Activated CD4-positive, alpha-beta memory T cell treated with anti-CD3 and anti-CD28 coated beads for 36 hours (primary cell): ENCODE data around the gene ACSBG1. TPM values are rescaled to one million over a fixed set of nuclear protein-coding genes. Genes with fewer than 3 reads are reported as not detected.
A peak's percentile ranks its signal among the peaks of the same experiment; 100 is the strongest.

Experiments
- CTCF ChIA-PET: fragments of 350-600 bp; sonication (Branson Sonifier 250); formaldehyde crosslinking; loops from one replicate; lab custom pipeline; 2021; ENCODE audit warnings: antibody characterized with exemption, inconsistent platforms; lab: Charles Lee
- POLR2A ChIA-PET: fragments of 350-600 bp; sonication (Branson Sonifier 250); formaldehyde crosslinking; loops from one replicate; lab custom pipeline; 2021; ENCODE audit warnings: antibody characterized with exemption; lab: Charles Lee
- DNase-seq: peaks from one replicate; pipeline ENCODE4 v3.0.0-alpha.2; 2020
- H3K27ac Mint-ChIP-seq: one replicate; pipeline ENCODE4 v1.8.0; 2021; ENCODE audit warnings: mixed read lengths
- H3K27me3 Mint-ChIP-seq: one replicate; pipeline ENCODE4 v1.8.0; 2021; ENCODE audit warnings: mixed read lengths
- H3K36me3 Mint-ChIP-seq: one replicate; pipeline ENCODE4 v1.8.0; 2021; ENCODE audit warnings: mixed read lengths
- H3K4me1 Mint-ChIP-seq: one replicate; pipeline ENCODE4 v1.8.0; 2021; ENCODE audit warnings: low read depth, mixed read lengths
- H3K4me3 Mint-ChIP-seq: one replicate; pipeline ENCODE4 v1.8.0; 2021; ENCODE audit warnings: mild to moderate bottlenecking, mixed read lengths
- H3K9me3 Mint-ChIP-seq: one replicate; pipeline ENCODE4 v1.8.0; 2021; ENCODE audit warnings: mixed read lengths
- intact Hi-C: fragments of 100-400 bp; cut with micrococcal nuclease; formaldehyde crosslinking; loops from one replicate; pipeline ENCODE4 v1.15.1; 2023
- total RNA-seq, 2 experiments: library from RNA; stranded (reverse); gene quantifications; one replicate each; pipeline ENCODE4 v1.2.3, GENCODE V29; 2021

The ACSBG1 gene
- total RNA-seq, 2 experiments from 2014 or later = 0.26 TPM; not detected in 1

DNA sequence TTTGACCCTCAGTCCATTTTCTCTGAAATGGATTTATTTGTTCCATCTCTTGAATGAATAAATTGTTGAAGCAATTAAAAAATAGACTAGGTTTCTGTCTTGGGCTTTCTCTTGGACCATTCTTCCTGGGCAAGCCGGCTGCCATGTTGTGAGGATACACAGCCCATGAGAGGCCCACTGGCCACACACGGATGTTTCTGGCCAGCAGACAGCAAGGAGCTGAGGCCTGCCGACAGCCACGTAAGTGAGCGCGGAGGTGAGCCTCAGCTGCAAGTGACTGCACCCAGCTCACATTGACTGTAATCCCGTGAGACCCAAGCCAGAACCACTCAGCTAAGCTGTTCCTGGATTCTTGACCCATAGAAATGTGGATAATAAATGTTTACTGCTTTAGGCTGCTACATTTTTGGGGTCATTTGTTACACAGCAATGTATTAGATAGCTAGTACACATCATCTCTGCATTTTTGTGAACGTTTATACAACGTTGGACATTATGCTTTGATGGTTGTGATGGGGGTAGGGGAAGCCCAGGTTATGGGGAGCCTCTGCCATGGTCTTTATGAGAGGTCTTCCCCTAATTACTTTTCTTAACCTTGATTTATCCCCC, 62.4 kb downstream of the ACSBG1 start:
- H3K9me3 Mint-ChIP-seq = no peaks in the 10 kb centered on the region
- peaks cover 26% of the 10 kb centered on the region for H3K4me1 Mint-ChIP-seq
- POLR2A ChIA-PET = no interaction called here
- no peak overlapping the region for H3K4me3 Mint-ChIP-seq
- H3K27ac Mint-ChIP-seq = no peak overlapping the region
- DNase-seq = no peak
- H3K27me3 Mint-ChIP-seq = no peaks in the 10 kb centered on the region
- intact Hi-C loops = no loop called here
- CTCF ChIA-PET = interaction anchor here (0.8 to 1.4 kb wide), 6 partner anchors 24 to 213 kb away, joined by 3 to 6 read pairs (median 4); partner anchors contain the start of gene CIB2
- peaks cover 48% of the 10 kb centered on the region for H3K36me3 Mint-ChIP-seq

DNA sequence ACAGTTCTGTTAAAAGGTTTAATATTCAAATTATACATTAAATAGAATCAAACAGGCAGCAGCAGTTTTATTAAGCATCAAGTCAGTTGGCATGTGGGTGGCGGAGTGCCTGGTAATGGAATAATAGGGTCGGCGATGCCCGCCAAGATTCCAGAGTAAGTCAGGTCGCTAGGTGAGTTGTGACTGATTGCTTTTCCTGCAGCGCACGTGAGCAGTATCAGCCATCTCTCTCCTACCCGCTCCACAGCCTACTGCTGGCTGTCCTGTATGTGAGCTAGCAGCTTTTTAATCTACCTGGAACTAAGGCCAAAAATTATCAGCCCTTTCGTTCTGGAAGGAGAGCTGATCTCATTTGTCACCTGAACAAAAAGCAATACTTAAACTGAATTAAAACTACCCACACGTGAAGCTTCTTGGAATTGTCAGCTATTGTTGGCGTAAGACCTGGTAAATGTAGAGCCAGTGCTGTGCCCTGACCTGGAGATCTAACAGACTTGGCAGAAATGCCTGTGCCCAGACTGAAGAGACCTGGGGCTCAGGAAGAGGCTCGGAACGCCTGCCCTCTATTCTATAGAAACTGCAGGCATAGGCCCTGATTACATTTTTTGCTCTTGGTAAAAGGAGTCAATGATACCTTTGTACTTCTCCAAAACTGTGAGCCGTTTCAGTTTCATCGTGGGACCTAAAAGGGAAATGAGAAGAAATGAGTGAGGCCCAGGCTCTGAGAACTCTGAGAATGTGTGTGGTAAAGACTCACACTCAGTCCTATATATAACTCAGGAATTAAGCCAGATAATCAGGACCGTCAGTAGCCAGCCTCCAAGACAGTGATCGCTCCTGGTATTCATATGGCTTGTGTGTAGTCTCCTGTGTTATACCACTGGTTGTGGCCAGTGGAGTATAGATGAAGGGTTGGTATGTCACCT, 63.3 kb downstream of the ACSBG1 start:
- Mint-ChIP-seq H3K27me3 (no peaks in the 10 kb centered on the region), H3K4me3 (no peak overlapping the region), H3K9me3 (no peaks in the 10 kb centered on the region), H3K36me3 (peaks cover 54% of the 10 kb centered on the region), H3K4me1 (peaks cover 32% of the 10 kb centered on the region), H3K27ac (no peak overlapping the region)
- POLR2A ChIA-PET = no interaction called here
- CTCF ChIA-PET = no interaction called here
- DNase-seq = no peak
- intact Hi-C loops = no loop called here

DNA sequence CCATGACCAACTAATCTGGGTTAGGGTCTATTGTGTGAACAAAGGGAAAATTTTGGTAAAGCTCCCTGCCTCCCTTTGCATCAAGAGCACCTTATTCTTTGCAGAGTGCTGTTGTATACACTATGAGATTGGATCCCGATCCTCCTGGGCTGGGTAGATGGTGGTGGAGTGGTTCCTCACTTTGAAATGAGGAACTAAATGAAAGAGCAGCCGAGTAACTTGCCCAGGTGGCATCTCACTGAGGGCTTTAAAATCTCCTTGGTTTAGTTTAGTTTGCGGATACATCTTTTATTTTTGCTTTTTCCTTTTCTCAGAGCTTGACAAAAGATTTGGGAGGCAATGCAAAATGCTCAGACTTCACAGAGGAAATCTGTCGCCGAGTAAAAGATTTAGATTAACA, 65.8 kb downstream of the ACSBG1 start:
- peaks cover 67% of the 10 kb centered on the region for H3K36me3 Mint-ChIP-seq
- intact Hi-C loops = no loop called here
- H3K4me1 Mint-ChIP-seq = peaks cover 24% of the 10 kb centered on the region
- ChIA-PET POLR2A (no interaction called here), CTCF (interaction anchor here (1.7 kb wide), 1 partner anchor 8 kb away, joined by 6 read pairs; no protein-coding TSS in a partner anchor)
- H3K27ac Mint-ChIP-seq = no peak overlapping the region
- no peak overlapping the region for H3K4me3 Mint-ChIP-seq
- H3K27me3 Mint-ChIP-seq = no peaks in the 10 kb centered on the region
- DNase-seq = no peak
- no peaks in the 10 kb centered on the region for H3K9me3 Mint-ChIP-seq

DNA sequence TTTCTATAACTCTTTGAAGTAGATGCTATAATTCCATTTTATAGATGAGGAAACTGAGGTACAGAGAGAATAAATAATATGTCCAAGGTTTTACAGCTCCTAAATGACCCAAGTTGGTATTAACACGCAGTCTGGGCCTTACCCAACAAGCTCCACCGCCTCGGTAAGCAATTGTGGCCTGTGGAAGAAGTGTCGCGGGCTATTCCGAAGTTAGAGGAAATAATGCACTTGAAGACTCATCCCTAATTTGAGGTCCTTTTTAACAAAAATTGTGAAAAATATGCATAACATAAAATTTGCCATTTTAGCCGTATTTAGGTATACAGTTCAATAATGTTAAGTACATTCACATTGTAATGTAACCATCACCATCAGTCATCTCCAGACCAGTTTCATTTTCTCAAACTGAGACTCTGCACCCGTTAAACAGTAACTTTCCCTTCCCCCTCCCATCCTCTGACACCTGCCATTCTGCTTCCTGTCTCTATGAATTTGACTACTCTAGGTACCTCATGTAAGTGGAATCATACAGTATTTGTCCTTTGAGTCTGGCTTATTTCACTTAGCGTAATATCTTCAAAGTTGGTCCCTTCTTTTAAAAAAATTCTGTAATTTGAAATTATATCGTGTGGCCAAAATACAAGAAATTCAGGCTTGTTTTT, 67.0 kb downstream of the ACSBG1 start:
- peaks cover 65% of the 10 kb centered on the region for H3K36me3 Mint-ChIP-seq
- peaks cover 20% of the 10 kb centered on the region for H3K4me1 Mint-ChIP-seq

DNA sequence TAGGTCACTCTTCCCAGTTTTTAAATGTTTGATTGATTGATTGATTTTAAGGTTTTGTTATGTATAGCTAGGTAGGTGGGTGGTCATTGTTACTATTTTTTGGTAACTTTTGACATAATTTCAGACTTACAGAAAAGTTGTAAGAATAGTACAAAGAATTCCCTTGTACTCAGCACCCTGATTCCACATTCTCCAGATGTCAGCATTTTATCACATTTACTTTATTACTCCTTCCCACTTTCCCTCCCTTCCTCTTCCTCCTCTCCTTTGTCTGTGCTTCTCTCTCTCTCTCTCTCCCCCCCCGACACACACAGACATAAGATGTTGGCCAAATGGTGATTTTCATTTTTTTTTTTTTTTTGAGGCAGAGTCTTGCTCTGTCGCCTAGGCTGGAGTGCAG, 70.4 kb downstream of the ACSBG1 start:
- no peaks in the 10 kb centered on the region for H3K9me3 Mint-ChIP-seq
- H3K4me3 Mint-ChIP-seq = no peak overlapping the region
- ChIA-PET POLR2A (no interaction called here), CTCF (no interaction called here)
- H3K4me1 Mint-ChIP-seq = peaks cover 23% of the 10 kb centered on the region
- intact Hi-C loops = no loop called here
- no peak for DNase-seq
- H3K27me3 Mint-ChIP-seq = no peaks in the 10 kb centered on the region
- peaks cover 56% of the 10 kb centered on the region for H3K36me3 Mint-ChIP-seq
- H3K27ac Mint-ChIP-seq = no peak overlapping the region

More for the DNA sequence above, 67.0 kb downstream of the ACSBG1 start:
- no peak overlapping the region for H3K4me3 Mint-ChIP-seq
- H3K9me3 Mint-ChIP-seq = no peaks in the 10 kb centered on the region
- DNase-seq = peak; percentile 66
- ChIA-PET CTCF (interaction anchor here (0.9 to 2.5 kb wide), 6 partner anchors 9 to 73 kb away, joined by 3 to 8 read pairs (median 4); partner anchors contain the start of gene CIB2), POLR2A (no interaction called here)
- peak overlapping the region; percentile 49 for H3K27ac Mint-ChIP-seq
- H3K27me3 Mint-ChIP-seq = no peaks in the 10 kb centered on the region
- intact Hi-C loops = loop anchor here (1.0 kb wide), 2 partner anchors 18 to 133 kb away; partner anchors contain the start of gene IDH3A

DNA sequence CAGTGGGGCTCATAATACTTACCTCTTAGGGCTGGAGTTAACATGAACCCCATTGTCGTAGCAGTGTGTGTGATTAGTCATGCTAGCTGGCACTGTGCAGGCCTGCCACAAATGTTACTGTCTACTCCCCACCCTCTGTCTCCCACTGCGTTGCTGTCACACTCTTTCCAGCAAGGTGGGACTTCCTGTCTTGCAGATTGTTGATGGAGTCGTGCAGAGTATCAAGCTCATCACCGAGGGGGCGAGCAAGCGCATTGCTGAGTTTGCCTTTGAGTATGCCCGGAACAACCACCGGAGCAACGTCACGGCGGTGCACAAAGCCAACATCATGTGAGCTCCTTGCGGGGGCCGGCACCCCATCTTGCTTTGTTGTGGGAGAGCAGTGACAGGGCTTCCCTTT, 72.3 kb downstream of the ACSBG1 start:
- ChIA-PET CTCF (interaction anchor here (1.1 to 1.4 kb wide), 2 partner anchors 31 to 34 kb away, joined by 3 to 4 read pairs; partner anchors contain the start of gene CIB2), POLR2A (interaction anchor here (1.0 kb wide), 1 partner anchor 13 kb away, joined by 3 read pairs; no protein-coding TSS in a partner anchor)
- H3K9me3 Mint-ChIP-seq = no peaks in the 10 kb centered on the region
- no peak overlapping the region for H3K4me3 Mint-ChIP-seq
- intact Hi-C loops = no loop called here
- peak overlapping the region; percentile 74 for H3K27ac Mint-ChIP-seq
- peak; percentile 74 for DNase-seq
- H3K4me1 Mint-ChIP-seq = peaks cover 13% of the 10 kb centered on the region
- peaks cover 44% of the 10 kb centered on the region for H3K36me3 Mint-ChIP-seq
- no peaks in the 10 kb centered on the region for H3K27me3 Mint-ChIP-seq

DNA sequence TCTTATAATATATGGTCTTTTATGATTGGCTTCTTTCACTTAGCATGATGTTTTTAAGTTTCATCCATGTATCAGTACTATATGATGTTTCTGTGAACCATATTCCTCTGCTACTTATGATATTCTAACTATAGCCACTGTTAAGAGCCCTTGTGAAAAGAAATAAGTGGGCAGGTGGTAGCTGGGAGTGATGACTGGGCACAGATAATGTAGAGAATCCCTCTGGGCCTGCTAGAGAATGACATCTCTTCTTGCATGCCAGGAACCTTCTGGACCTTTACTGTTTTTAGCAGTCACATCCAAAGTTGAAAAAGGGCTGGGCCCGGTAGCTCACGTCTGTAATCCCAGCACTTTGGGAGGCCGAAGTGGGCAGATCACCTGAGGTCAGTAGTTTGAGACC, 75.0 kb downstream of the ACSBG1 start:
- H3K4me1 Mint-ChIP-seq = peaks cover 8% of the 10 kb centered on the region
- no peaks in the 10 kb centered on the region for H3K9me3 Mint-ChIP-seq
- H3K36me3 Mint-ChIP-seq = peaks cover 30% of the 10 kb centered on the region
- ChIA-PET CTCF (interaction anchor here (1.2 kb wide), 1 partner anchor 36 kb away, joined by 3 read pairs; no protein-coding TSS in a partner anchor), POLR2A (no interaction called here)
- DNase-seq = no peak
- no peak overlapping the region for H3K4me3 Mint-ChIP-seq
- intact Hi-C loops = no loop called here
- H3K27ac Mint-ChIP-seq = no peak overlapping the region
- H3K27me3 Mint-ChIP-seq = no peaks in the 10 kb centered on the region

DNA sequence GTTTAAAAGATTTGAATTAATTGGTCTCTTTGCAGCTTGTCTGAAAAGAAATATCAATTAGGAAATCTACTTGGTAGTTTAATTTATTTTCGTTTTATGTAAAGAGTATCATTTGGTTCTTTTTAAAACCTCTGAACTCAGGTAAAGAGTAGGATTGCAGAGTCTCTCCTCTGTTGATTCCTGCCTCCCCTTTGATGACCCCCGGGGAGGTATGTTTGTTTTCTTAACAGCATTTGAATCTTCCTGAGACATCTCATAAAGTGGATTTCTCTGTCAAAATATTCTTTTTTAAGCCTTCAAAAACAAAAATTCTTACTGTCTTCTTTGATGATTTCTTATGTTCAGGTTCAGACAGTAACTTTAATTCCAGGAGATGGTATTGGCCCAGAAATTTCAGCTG, 77.2 kb downstream of the ACSBG1 start:
- Mint-ChIP-seq H3K4me1 (peaks cover 21% of the 10 kb centered on the region), H3K27me3 (no peaks in the 10 kb centered on the region), H3K27ac (no peak overlapping the region), H3K36me3 (peaks cover 21% of the 10 kb centered on the region), H3K4me3 (no peak overlapping the region), H3K9me3 (no peaks in the 10 kb centered on the region)
- ChIA-PET CTCF (interaction anchor here (1.5 kb wide), 1 partner anchor 84 kb away, joined by 7 read pairs; no protein-coding TSS in a partner anchor), POLR2A (no interaction called here)
- DNase-seq = no peak
- intact Hi-C loops = no loop called here

DNA sequence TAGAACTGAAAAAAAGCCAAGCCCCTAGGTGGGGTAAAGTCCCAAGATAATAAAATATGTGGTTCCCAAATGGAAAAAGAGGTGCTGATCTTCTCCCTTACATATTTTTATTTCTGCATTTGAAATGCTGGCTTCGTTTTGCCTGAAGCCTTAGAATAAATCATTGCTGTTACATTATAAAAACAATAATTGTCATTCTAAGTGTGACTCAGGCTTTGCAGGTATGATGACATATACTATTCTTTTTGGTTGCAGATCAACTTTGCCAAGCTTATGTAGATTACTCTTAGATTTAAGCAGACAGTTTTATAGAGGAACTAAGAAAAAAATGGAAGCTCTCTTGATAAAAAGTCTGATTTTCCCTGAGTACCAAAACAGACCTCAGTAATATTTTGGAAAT, 77.7 kb downstream of the ACSBG1 start:
- peaks cover 16% of the 10 kb centered on the region for H3K4me1 Mint-ChIP-seq
- no peaks in the 10 kb centered on the region for H3K9me3 Mint-ChIP-seq
- peaks cover 16% of the 10 kb centered on the region for H3K36me3 Mint-ChIP-seq
- H3K27ac Mint-ChIP-seq = no peak overlapping the region
- H3K27me3 Mint-ChIP-seq = no peaks in the 10 kb centered on the region
- ChIA-PET CTCF (interaction anchor here (1.5 to 2.4 kb wide), 2 partner anchors 39 to 84 kb away, joined by 7 to 10 read pairs; no protein-coding TSS in a partner anchor), POLR2A (no interaction called here)
- DNase-seq = no peak
- H3K4me3 Mint-ChIP-seq = no peak overlapping the region
- intact Hi-C loops = no loop called here

DNA sequence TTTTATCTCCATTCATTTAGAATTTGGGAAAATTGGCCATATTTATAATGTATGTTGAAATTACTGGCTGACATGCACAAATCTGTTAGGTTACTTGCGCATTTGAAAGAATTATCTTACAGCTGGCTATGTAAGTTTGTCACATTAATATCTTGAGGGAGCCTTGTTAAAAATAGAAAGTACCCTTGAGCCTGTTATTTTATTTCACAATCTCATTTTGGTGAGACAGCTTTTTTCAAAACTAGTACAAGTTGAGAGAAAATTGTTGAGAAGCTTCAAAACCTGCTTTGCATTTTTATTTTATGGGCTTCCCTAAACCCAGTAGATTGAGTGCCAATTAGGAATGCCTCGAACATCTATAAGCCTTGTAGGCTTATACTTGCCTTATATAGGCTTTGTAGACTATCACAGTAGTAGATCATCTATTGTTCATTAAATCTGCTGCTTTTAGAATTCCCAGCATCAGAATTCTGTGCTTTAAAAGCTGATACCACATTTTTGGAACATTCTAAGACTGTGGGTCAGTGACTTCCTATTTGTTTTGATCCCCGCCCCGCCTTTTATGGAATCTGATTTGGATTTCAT, 78.9 kb downstream of the ACSBG1 start:
- peaks cover 24% of the 10 kb centered on the region for H3K4me1 Mint-ChIP-seq
- H3K27ac Mint-ChIP-seq = no peak overlapping the region
- ChIA-PET POLR2A (no interaction called here), CTCF (interaction anchor here (1.6 to 2.4 kb wide), 2 partner anchors 40 to 85 kb away, joined by 4 to 10 read pairs; no protein-coding TSS in a partner anchor)
- intact Hi-C loops = no loop called here
- DNase-seq = no peak
- H3K36me3 Mint-ChIP-seq = peaks cover 13% of the 10 kb centered on the region
- H3K9me3 Mint-ChIP-seq = no peaks in the 10 kb centered on the region
- no peak overlapping the region for H3K4me3 Mint-ChIP-seq
- H3K27me3 Mint-ChIP-seq = no peaks in the 10 kb centered on the region

DNA sequence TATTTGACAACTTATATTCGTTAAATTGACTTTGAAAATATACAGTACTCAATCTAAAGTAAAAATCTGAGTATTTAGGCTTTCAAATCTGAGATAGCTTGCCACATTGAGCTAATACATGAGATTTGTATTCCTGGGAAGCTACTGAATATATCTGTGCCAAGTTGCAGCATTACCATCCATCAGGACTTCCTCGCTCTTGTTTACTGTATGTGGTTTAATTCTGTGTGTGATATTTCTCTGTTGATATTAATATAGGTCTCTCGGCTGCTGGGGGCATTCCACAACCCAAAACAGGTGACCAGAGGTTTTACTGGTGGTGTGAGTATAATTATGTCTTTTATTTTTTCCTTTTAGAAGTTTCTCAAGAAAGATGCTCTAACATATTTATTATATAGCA, 79.4 kb downstream of the ACSBG1 start:
- peaks cover 29% of the 10 kb centered on the region for H3K4me1 Mint-ChIP-seq
- no peaks in the 10 kb centered on the region for H3K9me3 Mint-ChIP-seq
- no peak overlapping the region for H3K4me3 Mint-ChIP-seq
- no peak for DNase-seq
- ChIA-PET CTCF (interaction anchor here (1.6 to 2.4 kb wide), 2 partner anchors 41 to 85 kb away, joined by 4 to 10 read pairs; no protein-coding TSS in a partner anchor), POLR2A (no interaction called here)
- H3K36me3 Mint-ChIP-seq = peaks cover 10% of the 10 kb centered on the region
- H3K27ac Mint-ChIP-seq = no peak overlapping the region
- intact Hi-C loops = loop anchor here (5.0 kb wide), 1 partner anchor 282 kb away; the partner anchor contains the start of gene IREB2
- no peaks in the 10 kb centered on the region for H3K27me3 Mint-ChIP-seq
